Cardiac muscle cell (in vitro differentiated cells and primary cell): ENCODE data around the gene ITGB2. TPM values are rescaled to one million over a fixed set of nuclear protein-coding genes. Genes with fewer than 3 reads are reported as not detected.

ENCODE experiments used
- DNase-seq, 2 donors: peaks; one replicate each; pipeline versions ENCODE4 v3.0.0 to v3.0.0-alpha.2; 2010 to 2017; ENCODE audit warnings: low read depth in 1 of 2, low spot score in 1 of 2
- H3K27ac ChIP-seq: fragments of 200-600 bp; sonication (generic); 2 replicates; pipeline ENCODE4 v1.5.1; 2016
- H3K27me3 ChIP-seq: fragments of 200-600 bp; sonication (generic); 2 replicates; pipeline ENCODE4 v1.6.0; 2016; ENCODE audit warnings: control low read depth
- H3K36me3 ChIP-seq: fragments of 200-600 bp; sonication (generic); 2 replicates; pipeline ENCODE4 v1.5.1; 2016; ENCODE audit warnings: control low read depth
- H3K4me1 ChIP-seq: fragments of 200-600 bp; sonication (generic); 2 replicates; pipeline ENCODE4 v1.8.1; 2017; ENCODE audit warnings: low read depth, mild to moderate bottlenecking, mixed run types
- H3K4me3 ChIP-seq: fragments of 200-600 bp; sonication (generic); 2 replicates; pipeline ENCODE4 v1.5.1; 2016; ENCODE audit warnings: mild to moderate bottlenecking
- H3K9me3 ChIP-seq: fragments of 200-600 bp; sonication (generic); 2 replicates; pipeline ENCODE4 v1.5.1; 2017; ENCODE audit warnings: low read depth, mild to moderate bottlenecking, control low read depth
- CTCF ChIP-seq: IDR thresholded peaks from 2 replicates; pipeline ENCODE4 v1.5.1; 2012; ENCODE audit warnings: low read depth, mild to moderate bottlenecking, low read length
- polyA plus RNA-seq: library from polyadenylated mRNA; unstranded; fragments of >200 nt; fragmentation: Nextera tagmentation; extraction: Ambion mirVana; gene quantifications from 2 replicates; pipeline ENCODE4 v1.2.1, GENCODE V29; 2016
- total RNA-seq: library from RNA; depleted of rRNA; stranded (reverse); fragments of >200 nt; gene quantifications from 2 replicates; pipeline ENCODE4 v1.2.3, GENCODE V29; 2016

Gene ITGB2
- total and polyA plus RNA-seq, 2 experiments from 2014 or later: 0.27 to 0.57 TPM

- H3K27ac ChIP-seq: no peak overlapping the region
- no peak for DNase-seq
- peaks cover 30% of the 10 kb centered on the region for H3K36me3 ChIP-seq
- no peak for TF ChIP-seq CTCF
- no peaks in the 10 kb centered on the region for H3K27me3 ChIP-seq
- no peaks in the 10 kb centered on the region for H3K9me3 ChIP-seq
- H3K4me1 ChIP-seq: no peaks in the 10 kb centered on the region
- H3K4me3 ChIP-seq: no peak overlapping the region
Measured at GRCh38 chr21:44848821-44849521, 71.7 kb downstream of the ITGB2 start.

- Histone ChIP-seq H3K4me3 (no peak overlapping the region), H3K4me1 (no peaks in the 10 kb centered on the region), H3K9me3 (no peaks in the 10 kb centered on the region), H3K27me3 (no peaks in the 10 kb centered on the region), H3K27ac (no peak overlapping the region), H3K36me3 (peaks cover 29% of the 10 kb centered on the region)
- no peak for DNase-seq
- TF ChIP-seq CTCF: no peak
Measured at GRCh38 chr21:44847261-44848056, 73.2 kb downstream of the ITGB2 start.

- DNase-seq: peak in 1 of 2 donors; percentile 61
- no peaks in the 10 kb centered on the region for H3K9me3 ChIP-seq
- no peaks in the 10 kb centered on the region for H3K4me1 ChIP-seq
- TF ChIP-seq CTCF: no peak
- no peak overlapping the region for H3K4me3 ChIP-seq
- no peaks in the 10 kb centered on the region for H3K27me3 ChIP-seq
- H3K36me3 ChIP-seq: peaks cover 29% of the 10 kb centered on the region
- H3K27ac ChIP-seq: no peak overlapping the region
Measured at GRCh38 chr21:44846485-44847260, 74.0 kb downstream of the ITGB2 start.

- Histone ChIP-seq H3K4me3 (no peak overlapping the region), H3K27me3 (no peaks in the 10 kb centered on the region), H3K4me1 (no peaks in the 10 kb centered on the region), H3K27ac (no peak overlapping the region), H3K9me3 (no peaks in the 10 kb centered on the region), H3K36me3 (peaks cover 24% of the 10 kb centered on the region)
- DNase-seq: no peak
- no peak for TF ChIP-seq CTCF
Measured at GRCh38 chr21:44846224-44846484, 74.5 kb downstream of the ITGB2 start.

- TF ChIP-seq CTCF: peak; percentile 58
- Histone ChIP-seq H3K27ac (no peak overlapping the region), H3K36me3 (peaks cover 18% of the 10 kb centered on the region), H3K27me3 (no peaks in the 10 kb centered on the region), H3K4me1 (no peaks in the 10 kb centered on the region), H3K9me3 (no peaks in the 10 kb centered on the region), H3K4me3 (peak overlapping the region; percentile 13)
- DNase-seq: peak; percentile 69 to 85
Measured at GRCh38 chr21:44845418-44846223, 75.1 kb downstream of the ITGB2 start.
